Panc1 (cell line): Measurements from ENCODE around the gene TSC2.

Experiments
- POLR2AphosphoS5 ChIP-seq: IDR thresholded peaks from 2 replicates; pipeline ENCODE4 v1.6.1; 2012; ENCODE audit warnings: mild to moderate bottlenecking, low read depth, low read length, moderate library complexity
- SIN3A ChIP-seq: IDR thresholded peaks from 2 replicates; pipeline ENCODE4 v1.6.1; 2012; ENCODE audit warnings: low read depth, mild to moderate bottlenecking, low read length, moderate library complexity, borderline replicate concordance; ENCODE audit not compliant: insufficient read depth
- TCF7L2 ChIP-seq: IDR thresholded peaks from 2 replicates; pipeline ENCODE4 v1.6.1; 2011; ENCODE audit warnings: mild to moderate bottlenecking, low read depth, low read length, inconsistent platforms
- TF ChIP-seq, protein P1 (sequence below): fragments of 450-650 bp; IDR thresholded peaks from 2 replicates; pipeline ENCODE4 v1.5.1; 2017; ENCODE audit warnings: mild to moderate bottlenecking
- TF ChIP-seq, protein P2 (sequence below), 2 experiments: IDR thresholded peaks; 2 replicates each; pipeline ENCODE4 v1.6.1; 2011 to 2012; ENCODE audit warnings: low read depth in 2 of 2, control low read depth in 1 of 2, low read length in 1 of 2, mild to moderate bottlenecking in 1 of 2, moderate library complexity in 1 of 2; ENCODE audit not compliant: insufficient read depth in 1 of 2

- TF ChIP-seq, protein P1, sequence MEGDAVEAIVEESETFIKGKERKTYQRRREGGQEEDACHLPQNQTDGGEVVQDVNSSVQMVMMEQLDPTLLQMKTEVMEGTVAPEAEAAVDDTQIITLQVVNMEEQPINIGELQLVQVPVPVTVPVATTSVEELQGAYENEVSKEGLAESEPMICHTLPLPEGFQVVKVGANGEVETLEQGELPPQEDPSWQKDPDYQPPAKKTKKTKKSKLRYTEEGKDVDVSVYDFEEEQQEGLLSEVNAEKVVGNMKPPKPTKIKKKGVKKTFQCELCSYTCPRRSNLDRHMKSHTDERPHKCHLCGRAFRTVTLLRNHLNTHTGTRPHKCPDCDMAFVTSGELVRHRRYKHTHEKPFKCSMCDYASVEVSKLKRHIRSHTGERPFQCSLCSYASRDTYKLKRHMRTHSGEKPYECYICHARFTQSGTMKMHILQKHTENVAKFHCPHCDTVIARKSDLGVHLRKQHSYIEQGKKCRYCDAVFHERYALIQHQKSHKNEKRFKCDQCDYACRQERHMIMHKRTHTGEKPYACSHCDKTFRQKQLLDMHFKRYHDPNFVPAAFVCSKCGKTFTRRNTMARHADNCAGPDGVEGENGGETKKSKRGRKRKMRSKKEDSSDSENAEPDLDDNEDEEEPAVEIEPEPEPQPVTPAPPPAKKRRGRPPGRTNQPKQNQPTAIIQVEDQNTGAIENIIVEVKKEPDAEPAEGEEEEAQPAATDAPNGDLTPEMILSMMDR = no peak
- no peak for TF ChIP-seq POLR2AphosphoS5
- no peak for TF ChIP-seq SIN3A
- TF ChIP-seq, protein P2, sequence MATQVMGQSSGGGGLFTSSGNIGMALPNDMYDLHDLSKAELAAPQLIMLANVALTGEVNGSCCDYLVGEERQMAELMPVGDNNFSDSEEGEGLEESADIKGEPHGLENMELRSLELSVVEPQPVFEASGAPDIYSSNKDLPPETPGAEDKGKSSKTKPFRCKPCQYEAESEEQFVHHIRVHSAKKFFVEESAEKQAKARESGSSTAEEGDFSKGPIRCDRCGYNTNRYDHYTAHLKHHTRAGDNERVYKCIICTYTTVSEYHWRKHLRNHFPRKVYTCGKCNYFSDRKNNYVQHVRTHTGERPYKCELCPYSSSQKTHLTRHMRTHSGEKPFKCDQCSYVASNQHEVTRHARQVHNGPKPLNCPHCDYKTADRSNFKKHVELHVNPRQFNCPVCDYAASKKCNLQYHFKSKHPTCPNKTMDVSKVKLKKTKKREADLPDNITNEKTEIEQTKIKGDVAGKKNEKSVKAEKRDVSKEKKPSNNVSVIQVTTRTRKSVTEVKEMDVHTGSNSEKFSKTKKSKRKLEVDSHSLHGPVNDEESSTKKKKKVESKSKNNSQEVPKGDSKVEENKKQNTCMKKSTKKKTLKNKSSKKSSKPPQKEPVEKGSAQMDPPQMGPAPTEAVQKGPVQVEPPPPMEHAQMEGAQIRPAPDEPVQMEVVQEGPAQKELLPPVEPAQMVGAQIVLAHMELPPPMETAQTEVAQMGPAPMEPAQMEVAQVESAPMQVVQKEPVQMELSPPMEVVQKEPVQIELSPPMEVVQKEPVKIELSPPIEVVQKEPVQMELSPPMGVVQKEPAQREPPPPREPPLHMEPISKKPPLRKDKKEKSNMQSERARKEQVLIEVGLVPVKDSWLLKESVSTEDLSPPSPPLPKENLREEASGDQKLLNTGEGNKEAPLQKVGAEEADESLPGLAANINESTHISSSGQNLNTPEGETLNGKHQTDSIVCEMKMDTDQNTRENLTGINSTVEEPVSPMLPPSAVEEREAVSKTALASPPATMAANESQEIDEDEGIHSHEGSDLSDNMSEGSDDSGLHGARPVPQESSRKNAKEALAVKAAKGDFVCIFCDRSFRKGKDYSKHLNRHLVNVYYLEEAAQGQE (IDR thresholded peaks at IDR 0.05; ENCODE audit: insufficient read depth in 1 of 2, low read depth in 2 of 2, low read length in 1 of 2) = no peak
- TF ChIP-seq TCF7L2 = no peak
Measured at GRCh38 chr16:2046893-2047329, 874 bp upstream of the TSC2 start.
